Right lobe of liver (tissue), 6 donors: ENCODE data around the gene WNT3. TPM values are rescaled to one million over a fixed set of nuclear protein-coding genes. Genes with fewer than 3 reads are reported as not detected.
A peak's percentile ranks its signal among the peaks of the same experiment; 100 is the strongest.

Experiments
- ATAC-seq, 4 donors: fragments of 200-7000 bp; cut with Tn5 transposase; one replicate each; pipeline ENCODE4 v1.9.1; 2020; ENCODE audit warnings: mild to moderate bottlenecking in 4 of 4, moderate library complexity in 4 of 4
- DNase-seq, 3 donors: peaks; one replicate each; pipeline ENCODE4 v3.0.0-alpha.2; 2020
- H3K27ac ChIP-seq, 3 donors: fragments of 200-600 bp; one replicate each; pipeline ENCODE4 v1.8.0; 2022
- H3K27me3 ChIP-seq, 2 donors: fragments of 200-600 bp; one replicate each; pipeline ENCODE4 v1.8.0; 2022
- H3K36me3 ChIP-seq, 4 donors: fragments of 200-600 bp; sonication (generic) in 1 of 4; one replicate each; pipeline versions ENCODE4 v1.5.1 to v1.8.0; 2017 to 2022; ENCODE audit warnings: control low read depth in 1 of 4
- H3K4me1 ChIP-seq, 4 donors: fragments of 200-600 bp; sonication (generic) in 1 of 4; one replicate each; pipeline versions ENCODE4 v1.5.1 to v1.8.0; 2017 to 2022; ENCODE audit warnings: control low read depth in 1 of 4
- H3K4me3 ChIP-seq, 3 donors: fragments of 200-600 bp; one replicate each; pipeline ENCODE4 v1.8.0; 2022
- H3K9me3 ChIP-seq, 4 donors: fragments of 200-600 bp; sonication (generic) in 1 of 4; one replicate each; pipeline versions ENCODE4 v1.5.1 to v1.8.0; 2017 to 2022; ENCODE audit warnings: control low read depth in 1 of 4
- POLR2A ChIP-seq: fragments of 450-650 bp; IDR thresholded peaks from one replicate; pipeline ENCODE4 v1.6.1; 2017; ENCODE audit warnings: antibody characterized with exemption, mild to moderate bottlenecking
- WGBS: methylation state at CpG from one replicate; pipeline ENCODE4 v1.1.6; 2018; ENCODE audit warnings: low coverage, low lambda C conversion rate; ENCODE audit not compliant: insufficient coverage; ENCODE audit errors: missing lambda C conversion rate; 5-methylcytosine and 5-hydroxymethylcytosine counted together
- intact Hi-C, 2 donors: fragments of 100-400 bp; cut with DNase I; formaldehyde crosslinking; loops; one replicate each; pipeline versions ENCODE4 v1.11.2 to v1.14.1; 2022
- total RNA-seq, 6 experiments: library from RNA; depleted of rRNA in 2 of 6; stranded (reverse); fragments of >200 nt in 2 of 6; fragmentation: NEBNext Ultra II Directional in 3 of 6; extraction: Animal tissue kit (Norgen Biotek cat#: 25700) in 3 of 6; gene quantifications; one replicate each; pipeline versions ENCODE4 v1.1.0 to v1.2.4, GENCODE V29; 2016 to 2023
- TF ChIP-seq, protein P1 (sequence below), 4 donors: fragments of 200-600 bp in 3 of 4; fragments of 450-650 bp in 1 of 4; IDR thresholded peaks; one replicate each; pipeline versions ENCODE4 v1.5.1 to v1.8.0; 2016 to 2022; ENCODE audit warnings: antibody characterized with exemption in 4 of 4, mild to moderate bottlenecking in 2 of 4
- donor health status: DM: no; HTN: yes; CAD: no.
- donor health status: DM: no; HTN: no; CAD: no.
- donor health status: DM: no; HTN: no; CAD: no.
- donor health status: DM: no; HTN: yes; CAD: no.
- donor health status: DM: no; HTN: yes; CAD: no.

WNT3 gene
- total RNA-seq, 6 experiments from 2014 or later = 1.0 to 5.0 (median 4.0) TPM

DNA sequence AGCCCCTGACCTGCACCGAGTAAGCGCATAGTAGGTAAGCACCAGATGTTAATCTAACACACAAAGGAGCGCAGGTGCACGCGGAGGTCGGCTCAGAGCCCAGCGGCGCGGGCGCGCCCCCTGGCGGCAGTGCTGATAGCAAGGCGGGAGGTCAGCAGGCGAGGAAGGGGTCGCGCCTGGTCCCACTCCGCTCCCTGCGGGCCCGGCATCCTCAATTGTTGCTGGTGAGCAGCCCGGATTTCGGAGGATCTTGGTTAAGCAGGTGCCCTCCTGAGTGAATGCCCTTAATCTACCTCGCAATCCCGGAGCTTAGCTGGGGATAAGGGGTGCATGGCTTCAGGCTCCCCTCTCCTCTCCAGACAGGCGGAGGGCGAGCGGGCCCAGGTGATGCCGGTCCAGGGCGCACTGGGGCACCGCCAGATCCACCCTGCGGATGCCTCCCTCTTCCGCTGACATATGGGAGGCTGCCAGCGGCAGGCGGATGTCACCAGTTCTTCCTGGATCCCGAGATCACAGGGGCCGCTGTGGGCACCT lies 4.0 kb upstream of the WNT3 start:
- Histone ChIP-seq H3K4me3 (no peak overlapping the region), H3K4me1 (peaks cover 0 to 19% (median 5%) of the 10 kb centered on the region in 4 donors), H3K36me3 (no peaks in the 10 kb centered on the region), H3K9me3 (no peaks in the 10 kb centered on the region), H3K27me3 (peaks cover 8 to 30% of the 10 kb centered on the region in 2 donors), H3K27ac (no peak overlapping the region)
- peak; percentile 63 to 75 (median 66) for ATAC-seq
- intact Hi-C loops = no loop called here
- DNase-seq = peak in 2 of 3 donors; percentile 43 to 64
- 19% methylated on average over 25 of the region's 35 CpGs for WGBS
- TF ChIP-seq POLR2A = no peak
- TF ChIP-seq, protein P1, sequence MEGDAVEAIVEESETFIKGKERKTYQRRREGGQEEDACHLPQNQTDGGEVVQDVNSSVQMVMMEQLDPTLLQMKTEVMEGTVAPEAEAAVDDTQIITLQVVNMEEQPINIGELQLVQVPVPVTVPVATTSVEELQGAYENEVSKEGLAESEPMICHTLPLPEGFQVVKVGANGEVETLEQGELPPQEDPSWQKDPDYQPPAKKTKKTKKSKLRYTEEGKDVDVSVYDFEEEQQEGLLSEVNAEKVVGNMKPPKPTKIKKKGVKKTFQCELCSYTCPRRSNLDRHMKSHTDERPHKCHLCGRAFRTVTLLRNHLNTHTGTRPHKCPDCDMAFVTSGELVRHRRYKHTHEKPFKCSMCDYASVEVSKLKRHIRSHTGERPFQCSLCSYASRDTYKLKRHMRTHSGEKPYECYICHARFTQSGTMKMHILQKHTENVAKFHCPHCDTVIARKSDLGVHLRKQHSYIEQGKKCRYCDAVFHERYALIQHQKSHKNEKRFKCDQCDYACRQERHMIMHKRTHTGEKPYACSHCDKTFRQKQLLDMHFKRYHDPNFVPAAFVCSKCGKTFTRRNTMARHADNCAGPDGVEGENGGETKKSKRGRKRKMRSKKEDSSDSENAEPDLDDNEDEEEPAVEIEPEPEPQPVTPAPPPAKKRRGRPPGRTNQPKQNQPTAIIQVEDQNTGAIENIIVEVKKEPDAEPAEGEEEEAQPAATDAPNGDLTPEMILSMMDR (IDR thresholded peaks at IDR 0.05) = peak; percentile 67 to 91 (median 76)

DNA sequence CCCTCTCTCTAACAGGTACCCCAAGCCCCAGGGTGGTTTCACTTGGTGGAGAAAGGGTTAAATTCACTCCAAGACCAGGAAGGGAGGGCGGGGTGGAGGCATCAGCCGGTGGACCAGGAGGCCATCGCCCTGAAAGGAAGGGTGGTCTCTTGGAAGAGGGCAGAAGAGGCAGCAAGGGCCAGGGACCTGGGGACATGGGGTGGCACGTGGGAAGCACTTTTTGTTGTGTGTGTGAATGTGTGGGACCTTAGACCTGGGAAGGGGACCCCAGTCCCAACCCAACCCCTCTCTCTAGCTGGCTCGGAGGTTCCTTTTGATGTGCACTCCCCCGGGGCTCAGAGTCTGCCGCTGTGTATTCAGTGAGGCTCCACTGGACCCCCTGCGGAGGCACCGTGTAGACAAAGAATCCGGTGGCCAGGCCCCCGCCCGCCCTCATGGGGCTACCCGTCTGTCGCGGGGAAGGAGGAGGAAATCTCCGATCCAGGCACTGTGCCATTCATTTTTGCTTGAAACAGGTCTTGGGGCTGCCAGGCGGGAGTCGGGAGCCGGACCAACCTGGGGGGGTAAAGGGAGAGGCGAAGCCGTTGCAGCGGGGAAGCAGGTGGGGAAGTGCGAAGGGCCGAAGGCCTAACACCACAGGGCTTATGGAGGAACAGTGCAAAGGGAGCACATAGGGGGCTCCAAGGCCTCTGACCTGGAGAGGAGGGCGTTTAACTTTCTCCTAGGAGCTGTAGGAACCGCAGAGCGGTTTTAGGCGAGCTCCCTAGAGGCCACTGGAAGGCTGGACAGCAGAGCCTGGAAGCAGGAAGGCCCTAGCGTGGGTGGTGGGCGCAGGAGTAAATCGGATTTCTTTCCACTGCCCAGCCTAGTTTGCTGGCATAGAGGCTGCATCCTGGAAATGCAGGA lies 3.2 kb upstream of the WNT3 start:
- intact Hi-C loops = no loop called here
- Histone ChIP-seq H3K9me3 (no peaks in the 10 kb centered on the region), H3K27me3 (peaks cover 8 to 30% of the 10 kb centered on the region in 2 donors), H3K27ac (no peak overlapping the region), H3K4me3 (no peak overlapping the region), H3K36me3 (no peaks in the 10 kb centered on the region), H3K4me1 (peaks cover 0 to 19% (median 5%) of the 10 kb centered on the region in 4 donors)
- DNase-seq (no peak), ATAC-seq (peak in 3 of 4 donors; percentile 3 to 24 (median 12))
- no peak for TF ChIP-seq POLR2A
- TF ChIP-seq, protein P1 (IDR thresholded peaks at IDR 0.05) = no peak
- 15% methylated on average over 16 of the region's 31 CpGs for WGBS

DNA sequence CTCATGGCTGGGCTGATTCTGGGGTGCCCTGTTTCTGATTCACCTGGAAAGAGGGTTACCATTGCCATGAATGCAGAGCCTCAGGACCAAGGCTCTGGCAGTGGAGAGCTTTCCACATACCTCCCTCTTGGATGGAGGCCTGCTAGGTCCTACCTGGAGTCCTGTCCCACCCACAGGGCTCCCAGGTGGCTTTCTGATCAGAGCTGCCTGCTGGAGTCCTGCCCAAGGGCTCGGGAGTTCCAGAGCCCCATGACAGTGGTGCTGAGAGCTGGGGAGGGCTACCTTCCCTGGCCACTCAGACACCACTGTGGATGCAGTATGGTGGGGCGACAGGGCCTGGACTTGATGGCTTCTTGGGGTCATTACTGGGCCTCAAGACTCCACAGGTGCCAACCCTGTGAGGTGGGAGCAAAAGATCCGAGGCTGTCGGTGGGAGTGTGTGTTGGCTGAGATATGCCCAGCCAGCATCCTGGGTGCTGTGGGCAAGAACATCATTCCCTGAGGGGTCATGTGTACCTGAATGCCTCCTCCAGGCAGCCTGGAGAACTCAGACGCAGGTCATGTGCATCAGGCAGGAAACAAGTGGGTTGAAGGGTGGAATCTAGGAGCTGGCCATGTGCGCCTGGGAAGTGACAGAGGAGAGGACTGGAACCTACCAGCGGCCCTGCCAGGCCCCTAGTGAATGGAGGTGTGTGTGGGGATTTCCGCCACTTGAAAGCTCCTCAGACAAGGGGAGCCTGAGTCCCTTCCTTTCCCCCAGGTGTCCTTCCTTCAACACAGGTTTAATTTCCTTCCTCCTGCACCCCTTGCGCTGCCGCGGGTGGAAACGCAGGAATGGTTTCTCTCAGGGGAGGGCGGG lies 2.3 kb upstream of the WNT3 start:
- no peak for TF ChIP-seq POLR2A
- TF ChIP-seq, protein P1 (IDR thresholded peaks at IDR 0.05) = no peak
- peaks cover 8 to 30% of the 10 kb centered on the region in 2 donors for H3K27me3 ChIP-seq
- DNase-seq (no peak), ATAC-seq (no peak)
- H3K4me1 ChIP-seq = peaks cover 0 to 19% (median 5%) of the 10 kb centered on the region in 4 donors
- H3K4me3 ChIP-seq = no peak overlapping the region
- no peak overlapping the region for H3K27ac ChIP-seq
- intact Hi-C loops = no loop called here
- WGBS = 40% methylated on average over 1 of the region's 13 CpGs
- no peaks in the 10 kb centered on the region for H3K36me3 ChIP-seq
- H3K9me3 ChIP-seq = no peaks in the 10 kb centered on the region

DNA sequence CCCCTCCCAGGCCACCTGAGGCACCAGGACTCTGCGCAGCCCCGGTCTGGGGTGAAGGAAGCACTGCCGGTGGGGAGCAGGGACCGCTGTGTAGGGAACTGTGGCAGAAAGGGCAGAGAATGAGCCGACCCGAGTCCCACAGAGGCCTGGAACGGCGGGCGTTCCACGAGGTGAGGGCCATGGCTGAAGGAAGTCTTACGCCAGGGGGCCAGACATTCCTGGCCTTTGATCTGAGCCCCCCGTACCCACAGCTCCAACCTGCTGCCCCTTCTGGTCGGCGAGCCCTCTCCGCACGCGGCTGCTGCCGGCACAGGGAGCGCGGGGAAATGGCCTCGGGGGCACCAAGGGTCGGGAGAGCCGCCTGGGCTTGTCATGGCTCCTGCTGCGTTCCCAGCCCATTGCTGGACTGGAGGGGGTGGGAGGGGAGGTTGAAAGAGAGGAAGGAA lies 1.4 kb upstream of the WNT3 start:
- TF ChIP-seq, protein P1 (IDR thresholded peaks at IDR 0.05) = no peak
- no peak for TF ChIP-seq POLR2A
- H3K4me3 ChIP-seq = no peak overlapping the region
- whole genome bisulfite sequencing = 15% methylated on average over 13 of the region's 24 CpGs
- H3K36me3 ChIP-seq = no peaks in the 10 kb centered on the region
- H3K4me1 ChIP-seq = peaks cover 0 to 19% (median 5%) of the 10 kb centered on the region in 4 donors
- ATAC-seq (no peak), DNase-seq (no peak)
- H3K27ac ChIP-seq = no peak overlapping the region
- peaks cover 8 to 30% of the 10 kb centered on the region in 2 donors for H3K27me3 ChIP-seq
- no peaks in the 10 kb centered on the region for H3K9me3 ChIP-seq
- intact Hi-C loops = no loop called here
